ENCODE measurements around the gene LPP.

GRCh38 chr3:188394623-188395022 is 240.7 kb downstream of the LPP start:
- TF ChIP-seq CTCF (IDR thresholded peaks at IDR 0.05 in 4 of 5, conservative IDR thresholded peaks at IDR 0.05 in 1 of 5), result no peak
- no peak for TF ChIP-seq POLR2A (IDR thresholded peaks at IDR 0.05)

All from gastrocnemius medialis (tissue), 4 donors.